ENCODE results near the gene NOTUM.

NOTUM gene

GRCh38 chr17:81944858-81945257 is 16.1 kb downstream of the NOTUM start:
- DNase-seq (ENCODE audit: low read depth) = no peak
- no peak overlapping the region for H3K4me3 ChIP-seq (ENCODE audit: low read depth, low read length)

DNA sequence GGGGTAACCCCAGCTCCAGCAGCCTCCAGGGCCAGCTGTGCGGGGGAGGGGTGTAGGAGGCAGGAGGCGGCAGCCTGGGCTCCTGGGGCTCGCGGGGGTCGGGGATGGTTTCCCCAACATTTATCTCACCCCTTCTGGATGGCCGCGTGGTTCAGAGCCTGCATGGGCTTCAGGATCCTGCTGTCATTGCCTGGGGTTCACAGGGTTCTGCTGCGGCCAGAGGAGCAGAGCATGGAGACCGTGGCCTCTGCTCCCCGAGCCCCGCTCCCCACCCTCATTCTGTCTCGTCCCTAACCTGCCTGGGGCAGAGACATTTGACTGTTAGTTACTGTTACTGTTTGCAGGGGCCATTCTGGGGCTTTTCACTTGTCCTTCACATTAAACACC is 18.8 kb downstream of the NOTUM start:
- no peak overlapping the region for H3K4me3 ChIP-seq (ENCODE audit: low read depth, low read length)

GRCh38 chr17:81941484-81942166 is 19.4 kb downstream of the NOTUM start:
- H3K4me3 ChIP-seq (ENCODE audit: low read depth, low read length) = no peak overlapping the region
- DNase-seq (ENCODE audit: low read depth) = no peak

More for the DNA sequence above, 18.8 kb downstream of the NOTUM start:
- no peak for DNase-seq (ENCODE audit: low read depth)

GRCh38 chr17:81940538-81941483 is 20.2 kb downstream of the NOTUM start:
- no peak overlapping the region for H3K4me3 ChIP-seq (ENCODE audit: low read depth, low read length)
- DNase-seq (ENCODE audit: low read depth) = no peak

DNA sequence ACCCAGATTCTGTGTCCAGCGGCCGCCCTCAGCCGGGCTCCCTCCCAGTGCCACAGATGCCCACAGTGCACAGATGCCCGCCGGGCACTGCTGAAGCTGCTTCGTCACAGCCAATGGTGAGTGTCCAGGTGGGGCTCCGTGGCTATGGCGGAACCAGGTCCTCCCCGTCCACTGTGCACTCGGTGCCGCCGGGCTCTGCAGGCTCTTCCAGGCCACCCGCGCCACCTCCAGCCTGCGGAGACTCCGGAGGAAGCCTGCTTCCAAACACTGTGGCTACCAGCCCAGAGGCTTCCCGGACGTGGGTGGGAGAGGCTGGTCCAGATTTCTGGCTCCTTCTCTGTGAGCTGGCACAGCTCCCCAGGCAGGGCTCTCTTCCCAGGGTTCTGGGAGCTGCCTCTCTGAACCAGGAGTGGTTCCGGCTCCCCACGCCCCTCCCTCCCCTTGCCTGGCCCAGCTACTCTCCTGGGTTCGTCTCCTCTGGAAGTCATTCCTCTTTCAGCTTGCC is 21.1 kb downstream of the NOTUM start:
- no peak overlapping the region for H3K4me3 ChIP-seq (ENCODE audit: low read depth, low read length)
- DNase-seq (ENCODE audit: low read depth) = no peak

- H3K4me3 ChIP-seq (ENCODE audit: low read depth, low read length) = no peak overlapping the region
- no peak for DNase-seq (ENCODE audit: low read depth)
Measured at GRCh38 chr17:81939218-81939617, 21.8 kb downstream of the NOTUM start.

GRCh38 chr17:81935709-81936084 is 25.3 kb downstream of the NOTUM start:
- DNase-seq (ENCODE audit: low read depth) = no peak

DNA sequence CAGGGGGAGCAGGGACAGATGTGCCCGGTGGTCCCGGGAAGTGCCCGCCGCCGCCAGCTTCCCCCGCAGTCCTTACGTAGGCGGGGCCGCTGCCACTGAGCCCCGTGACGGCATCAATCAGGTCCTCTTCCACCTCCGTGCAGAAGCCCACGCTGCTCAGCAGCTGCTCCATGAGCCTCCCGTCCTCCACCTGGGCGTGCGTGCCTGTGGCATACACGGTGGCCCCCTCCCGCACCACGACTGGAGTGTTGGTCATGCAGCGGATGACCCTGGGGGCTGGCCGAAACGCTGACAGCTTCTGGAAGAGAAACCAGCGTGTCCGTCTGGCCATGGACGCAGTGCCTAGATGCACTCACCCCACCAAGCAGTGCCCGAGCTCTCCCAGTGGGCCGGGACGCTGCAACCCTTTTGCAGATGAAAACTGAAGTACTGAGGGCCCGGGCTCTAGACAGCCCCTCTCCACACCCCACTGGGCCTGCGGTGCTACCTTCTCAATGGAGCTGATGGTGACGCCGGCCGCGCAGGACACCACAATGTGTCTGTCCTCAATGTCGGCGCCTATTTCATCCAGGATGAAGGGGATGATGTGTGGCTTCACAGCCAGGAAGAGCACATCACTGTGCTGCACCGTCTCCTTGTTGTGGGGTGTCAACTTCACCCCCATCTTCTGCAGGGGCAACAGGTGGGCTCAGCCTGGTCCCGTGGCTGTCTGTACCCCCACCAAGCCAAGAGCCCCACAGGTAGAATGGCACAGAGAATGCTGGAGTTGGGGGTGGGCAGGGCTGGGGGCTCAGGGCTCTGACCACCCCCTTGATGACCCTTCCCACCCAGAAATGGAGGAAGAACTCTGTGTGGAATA is 25.9 kb downstream of the NOTUM start:
- peak overlapping the region; percentile 98 for H3K4me3 ChIP-seq (ENCODE audit: low read depth, low read length)
- DNase-seq (ENCODE audit: low read depth) = no peak

More at GRCh38 chr17:81935709-81936084, 25.3 kb downstream of the NOTUM start:
- peak overlapping the region; percentile 98 for H3K4me3 ChIP-seq (ENCODE audit: low read depth, low read length)

- DNase-seq (ENCODE audit: low read depth) = no peak
- no peak overlapping the region for H3K4me3 ChIP-seq (ENCODE audit: low read depth, low read length)
Measured at GRCh38 chr17:81934098-81934757, 26.8 kb downstream of the NOTUM start.

- no peak for DNase-seq (ENCODE audit: low read depth)
- H3K4me3 ChIP-seq (ENCODE audit: low read depth, low read length) = no peak overlapping the region
Measured at GRCh38 chr17:81933178-81933699, 27.7 kb downstream of the NOTUM start.

- H3K4me3 ChIP-seq (ENCODE audit: low read depth, low read length) = no peak overlapping the region
- no peak for DNase-seq (ENCODE audit: low read depth)
Measured at GRCh38 chr17:81932333-81932983, 28.5 kb downstream of the NOTUM start.

GRCh38 chr17:81931557-81932332 is 29.2 kb downstream of the NOTUM start:
- DNase-seq (ENCODE audit: low read depth) = no peak
- H3K4me3 ChIP-seq (ENCODE audit: low read depth, low read length) = no peak overlapping the region

DNA sequence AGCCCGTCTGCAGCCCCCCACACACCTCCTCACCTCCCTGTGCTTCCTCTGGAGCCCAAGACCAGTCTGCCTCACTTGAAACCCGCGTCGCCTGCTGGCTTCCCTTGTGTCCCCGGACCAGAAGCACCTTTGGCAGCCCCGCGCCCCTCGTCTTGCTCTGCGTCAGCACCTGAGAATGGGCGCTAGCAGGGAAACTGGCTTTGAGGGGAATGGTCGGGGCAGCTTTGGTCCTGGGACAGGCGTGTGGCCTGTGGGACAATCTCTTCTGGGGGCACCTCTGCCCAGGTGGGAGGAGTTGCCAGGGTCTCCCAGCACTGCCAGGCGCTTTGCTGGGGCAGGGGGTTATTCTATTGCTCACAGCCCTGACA is 29.8 kb downstream of the NOTUM start:
- no peak for DNase-seq (ENCODE audit: low read depth)

DNA sequence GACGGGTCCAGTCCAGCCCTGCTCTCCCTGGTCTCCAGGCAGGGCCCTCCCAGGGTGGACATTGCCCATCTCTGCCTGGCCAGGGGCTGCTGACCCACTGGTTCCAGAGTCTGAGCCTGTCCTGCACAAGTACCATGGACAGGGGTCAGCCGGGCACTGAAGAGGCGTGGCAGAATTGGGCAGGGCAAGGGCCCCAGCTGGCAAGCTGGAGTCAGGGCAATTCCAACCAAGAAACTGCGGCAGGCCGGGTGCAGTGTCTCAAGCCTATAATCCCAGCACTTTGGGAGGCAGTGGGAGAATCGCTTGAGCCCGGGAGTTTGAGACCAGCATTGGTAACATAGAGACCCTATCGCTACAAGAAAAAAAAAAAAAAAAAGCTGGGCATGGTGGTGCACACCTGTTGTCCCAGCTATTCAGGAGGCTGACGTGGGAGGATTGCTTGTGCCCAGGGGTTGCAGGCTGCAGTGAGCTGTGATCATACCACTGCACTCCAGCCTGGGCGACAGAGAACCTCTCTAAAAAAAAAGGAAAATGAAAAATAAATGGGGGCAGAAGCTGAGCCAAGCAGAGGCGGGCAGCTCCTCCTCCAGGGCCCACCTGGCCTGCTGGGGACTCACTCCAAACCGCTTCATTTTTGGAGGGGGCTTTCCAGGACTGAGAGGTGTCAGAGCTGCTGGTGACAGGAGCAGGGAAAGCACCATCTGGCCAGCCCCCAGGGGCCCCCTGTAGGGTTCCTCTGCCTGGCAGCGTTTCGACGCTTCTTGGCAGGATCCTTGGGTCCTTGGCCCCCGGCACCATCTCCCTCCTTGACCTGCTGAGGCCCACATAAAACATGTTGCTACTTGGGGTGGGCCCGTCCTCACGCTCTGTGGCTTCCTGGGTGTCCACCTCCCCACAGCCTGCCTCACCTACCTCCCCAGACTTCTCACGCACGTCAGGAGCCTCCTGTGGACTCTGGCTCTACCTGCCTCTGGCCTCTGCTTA is 30.6 kb downstream of the NOTUM start:
- no peak for DNase-seq (ENCODE audit: low read depth)
- H3K4me3 ChIP-seq (ENCODE audit: low read depth, low read length) = no peak overlapping the region

More for the DNA sequence above, 29.8 kb downstream of the NOTUM start:
- no peak overlapping the region for H3K4me3 ChIP-seq (ENCODE audit: low read depth, low read length)

DNA sequence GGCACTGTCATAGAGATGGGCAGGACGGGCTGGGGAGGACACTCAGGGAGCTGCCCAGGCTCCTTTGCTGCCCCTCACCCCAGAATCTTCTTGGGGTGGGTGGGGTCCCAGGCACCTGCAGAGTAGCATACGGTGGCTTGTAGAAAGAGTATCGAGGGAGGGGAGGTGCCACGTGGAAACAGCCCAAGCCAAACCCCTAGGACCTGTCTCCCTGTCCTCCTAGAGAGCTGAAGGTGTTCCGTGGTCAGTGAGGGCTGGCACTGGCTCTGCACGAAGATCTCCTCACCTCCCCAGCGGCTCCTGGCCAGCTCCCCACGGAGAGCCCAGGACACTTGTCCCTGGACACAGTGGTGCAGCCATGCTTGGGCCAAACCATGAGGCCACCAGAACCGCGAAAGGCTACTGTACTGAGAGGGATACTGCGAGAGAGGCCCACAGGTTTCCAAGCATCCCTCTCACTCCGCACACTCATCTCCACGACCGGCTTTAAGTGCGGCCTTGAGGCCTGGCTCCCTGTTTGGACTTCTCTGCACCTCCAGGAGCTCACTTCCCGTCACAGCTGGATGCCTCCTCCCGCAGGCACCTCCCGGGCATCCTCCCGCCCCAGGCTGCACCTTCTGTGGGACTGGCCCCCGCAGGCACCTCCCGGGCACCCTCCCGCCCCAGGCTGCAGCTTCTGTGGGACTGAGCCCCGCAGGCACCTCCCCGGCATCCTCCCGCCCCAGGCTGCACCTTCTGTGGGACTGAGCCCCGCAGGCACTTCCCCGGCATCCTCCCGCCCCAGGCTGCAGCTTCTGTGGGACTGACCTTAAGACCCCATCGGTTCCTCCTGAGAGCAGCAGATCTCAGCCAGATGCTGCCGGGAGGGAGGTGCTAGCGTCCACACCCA is 31.5 kb downstream of the NOTUM start:
- H3K4me3 ChIP-seq (ENCODE audit: low read depth, low read length) = peak overlapping the region; percentile 66
- DNase-seq (ENCODE audit: low read depth) = no peak
